ENCODE results near the gene PKP3. TPM values are rescaled to one million over a fixed set of nuclear protein-coding genes. Genes with fewer than 3 reads are reported as not detected.

The PKP3 gene
- total RNA-seq, 1 experiment from 2014 or later, result 177 TPM

GRCh38 chr11:371051-371450 is 23.0 kb upstream of the PKP3 start:
- intact Hi-C loops (cut with micrococcal nuclease), result no loop called here
- Mint-ChIP-seq H3K4me1 (ENCODE audit: insufficient read depth, unreplicated experiment) (peaks cover 13% of the 10 kb centered on the region), H3K4me3 (ENCODE audit: unreplicated experiment) (peak overlapping the region; percentile 65), H3K36me3 (ENCODE audit: insufficient read depth, unreplicated experiment) (peaks cover 15% of the 10 kb centered on the region), H3K9me3 (ENCODE audit: unreplicated experiment) (no peaks in the 10 kb centered on the region), H3K27ac (ENCODE audit: low read depth, unreplicated experiment) (no peak overlapping the region), H3K27me3 (ENCODE audit: insufficient read depth, unreplicated experiment) (peaks cover 13% of the 10 kb centered on the region)
- TF ChIP-seq, protein P1, sequence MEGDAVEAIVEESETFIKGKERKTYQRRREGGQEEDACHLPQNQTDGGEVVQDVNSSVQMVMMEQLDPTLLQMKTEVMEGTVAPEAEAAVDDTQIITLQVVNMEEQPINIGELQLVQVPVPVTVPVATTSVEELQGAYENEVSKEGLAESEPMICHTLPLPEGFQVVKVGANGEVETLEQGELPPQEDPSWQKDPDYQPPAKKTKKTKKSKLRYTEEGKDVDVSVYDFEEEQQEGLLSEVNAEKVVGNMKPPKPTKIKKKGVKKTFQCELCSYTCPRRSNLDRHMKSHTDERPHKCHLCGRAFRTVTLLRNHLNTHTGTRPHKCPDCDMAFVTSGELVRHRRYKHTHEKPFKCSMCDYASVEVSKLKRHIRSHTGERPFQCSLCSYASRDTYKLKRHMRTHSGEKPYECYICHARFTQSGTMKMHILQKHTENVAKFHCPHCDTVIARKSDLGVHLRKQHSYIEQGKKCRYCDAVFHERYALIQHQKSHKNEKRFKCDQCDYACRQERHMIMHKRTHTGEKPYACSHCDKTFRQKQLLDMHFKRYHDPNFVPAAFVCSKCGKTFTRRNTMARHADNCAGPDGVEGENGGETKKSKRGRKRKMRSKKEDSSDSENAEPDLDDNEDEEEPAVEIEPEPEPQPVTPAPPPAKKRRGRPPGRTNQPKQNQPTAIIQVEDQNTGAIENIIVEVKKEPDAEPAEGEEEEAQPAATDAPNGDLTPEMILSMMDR (IDR thresholded peaks at IDR 0.05; ENCODE audit: unreplicated experiment), result no peak
- BruUV-seq (replicated peaks), result no TSS peak
- POLR2A ChIA-PET, result interaction anchor here (2.4 kb wide), 1 partner anchor 23 kb away, joined by 10 read pairs; the partner anchor contains the start of gene PKP3
- no peak for DNase-seq (ENCODE audit: unreplicated experiment)
- CTCF ChIA-PET, result interaction anchor here (1.0 kb wide), 1 partner anchor 9 kb away, joined by 3 read pairs; no protein-coding TSS in a partner anchor

GRCh38 chr11:371716-372590 is 22.1 kb upstream of the PKP3 start:
- Mint-ChIP-seq H3K4me1 (ENCODE audit: insufficient read depth, unreplicated experiment) (peaks cover 13% of the 10 kb centered on the region), H3K4me3 (ENCODE audit: unreplicated experiment) (peak overlapping the region; percentile 52), H3K27me3 (ENCODE audit: insufficient read depth, unreplicated experiment) (peaks cover 11% of the 10 kb centered on the region), H3K36me3 (ENCODE audit: insufficient read depth, unreplicated experiment) (peaks cover 15% of the 10 kb centered on the region), H3K9me3 (ENCODE audit: unreplicated experiment) (no peaks in the 10 kb centered on the region), H3K27ac (ENCODE audit: low read depth, unreplicated experiment) (no peak overlapping the region)
- ChIA-PET POLR2A (interaction anchor here (2.4 kb wide), 1 partner anchor 22 kb away, joined by 10 read pairs; the partner anchor contains the start of gene PKP3), CTCF (interaction anchor here (0.8 to 1.0 kb wide), 2 partner anchors 10 kb away, joined by 3 read pairs; no protein-coding TSS in a partner anchor)
- TF ChIP-seq, protein P1 (IDR thresholded peaks at IDR 0.05; ENCODE audit: unreplicated experiment), result no peak
- no TSS peak for BruUV-seq (replicated peaks)
- DNase-seq (ENCODE audit: unreplicated experiment), result no peak
- intact Hi-C loops (cut with micrococcal nuclease), result no loop called here

DNA sequence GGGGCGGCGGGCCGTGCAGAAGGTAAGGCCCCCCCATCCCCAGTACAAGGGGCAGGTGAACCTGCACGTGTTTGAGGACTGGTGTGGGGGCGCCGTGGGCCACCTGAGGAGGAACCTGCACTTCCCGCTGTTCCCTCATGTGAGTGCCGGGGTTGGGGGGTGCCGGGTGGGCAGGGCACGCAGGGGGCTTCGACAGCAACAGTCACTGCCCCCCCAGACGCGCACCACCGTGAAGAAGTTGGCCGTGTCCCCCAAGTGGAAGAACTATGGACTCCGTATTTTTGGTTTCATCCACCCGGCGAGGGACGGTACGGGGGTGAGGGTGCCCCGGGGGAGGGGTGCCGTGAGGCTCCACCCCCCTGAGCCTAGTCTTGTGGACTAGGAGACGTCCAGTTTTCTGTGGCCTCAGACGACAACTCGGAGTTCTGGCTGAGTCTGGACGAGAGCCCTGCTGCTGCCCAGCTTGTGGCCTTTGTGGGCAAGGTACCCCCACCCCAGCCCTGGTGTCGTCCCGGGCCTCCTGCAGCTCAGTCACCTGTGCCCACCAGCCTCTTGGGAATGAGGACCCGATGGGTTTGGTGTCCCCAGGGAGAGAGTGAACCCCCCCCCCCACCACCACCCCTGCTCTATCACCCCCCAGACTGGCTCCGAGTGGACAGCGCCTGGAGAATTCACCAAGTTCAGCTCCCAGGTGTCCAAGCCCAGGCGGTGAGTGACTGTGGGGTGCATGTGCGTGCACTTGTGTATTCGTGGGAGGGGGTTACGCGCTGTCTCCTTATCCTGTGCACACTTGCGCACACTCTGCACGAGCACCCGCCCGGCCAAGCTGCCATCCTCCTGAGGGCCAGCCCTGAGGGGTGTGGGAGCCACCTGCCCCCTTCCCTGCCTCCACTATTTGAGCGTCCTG is 20.9 kb upstream of the PKP3 start:
- Mint-ChIP-seq H3K27ac (ENCODE audit: low read depth, unreplicated experiment) (no peak overlapping the region), H3K4me3 (ENCODE audit: unreplicated experiment) (no peak overlapping the region), H3K27me3 (ENCODE audit: insufficient read depth, unreplicated experiment) (peaks cover under 1% of the 10 kb centered on the region), H3K9me3 (ENCODE audit: unreplicated experiment) (no peaks in the 10 kb centered on the region), H3K36me3 (ENCODE audit: insufficient read depth, unreplicated experiment) (peaks cover 22% of the 10 kb centered on the region), H3K4me1 (ENCODE audit: insufficient read depth, unreplicated experiment) (peaks cover 13% of the 10 kb centered on the region)
- TF ChIP-seq, protein P1 (IDR thresholded peaks at IDR 0.05; ENCODE audit: unreplicated experiment), result no peak
- ChIA-PET POLR2A (interaction anchor here (0.6 kb wide), 1 partner anchor 8 kb away, joined by 3 read pairs; no protein-coding TSS in a partner anchor), CTCF (interaction anchor here (0.6 to 0.8 kb wide), 2 partner anchors 11 to 139 kb away, joined by 3 read pairs; no protein-coding TSS in a partner anchor)
- no TSS peak for BruUV-seq (replicated peaks)
- DNase-seq (ENCODE audit: unreplicated experiment), result no peak
- intact Hi-C loops (cut with micrococcal nuclease), result no loop called here
